A673 (cell line): ENCODE measurements around the gene KLC3. TPM values are rescaled to one million over a fixed set of nuclear protein-coding genes. Genes with fewer than 3 reads are reported as not detected.

Experiments
- BruUV-seq: library from RNA; stranded (reverse); fragments of 400-500 nt; replicated peaks from 2 replicates; lab custom pipeline; 2021; lab: Mats Ljungman, UMichigan
- CTCF ChIA-PET: fragments of 300-600 bp; sonication (Branson Sonifier 250); formaldehyde crosslinking; loops from one replicate; lab custom pipeline; 2022; ENCODE audit warnings: antibody characterized with exemption; lab: Charles Lee
- POLR2A ChIA-PET: fragments of 300-600 bp; sonication (Branson Sonifier 250); formaldehyde crosslinking; loops from one replicate; lab custom pipeline; 2022; ENCODE audit warnings: antibody characterized with exemption; ENCODE audit not compliant: low non-redundant PET; lab: Charles Lee
- DNase-seq: peaks from one replicate; pipeline ENCODE4 v3.0.0-alpha.2; 2015; ENCODE audit warnings: low spot score
- H3K27ac ChIP-seq: fragments of 200-600 bp; sonication (generic); 2 replicates; pipeline ENCODE4 v1.5.1; 2016; ENCODE audit warnings: mixed run types, low read depth, mild to moderate bottlenecking, mixed read lengths, antibody characterized with exemption, low read length; ENCODE audit not compliant: poor library complexity, severe bottlenecking
- H3K27me3 ChIP-seq: fragments of 200-600 bp; sonication (generic); replicated peaks from 2 replicates; pipeline ENCODE4 v1.6.1; 2017; ENCODE audit warnings: mixed run types, low read depth, mild to moderate bottlenecking, mixed read lengths, antibody characterized with exemption, low read length; ENCODE audit not compliant: insufficient read depth, poor library complexity
- H3K36me3 ChIP-seq: fragments of 200-600 bp; sonication (generic); 2 replicates; pipeline ENCODE4 v1.6.1; 2016; ENCODE audit warnings: mixed run types, mild to moderate bottlenecking, mixed read lengths, antibody characterized with exemption, low read length; ENCODE audit not compliant: insufficient read depth, poor library complexity, severe bottlenecking
- H3K4me1 ChIP-seq: fragments of 200-600 bp; sonication (generic); 2 replicates; pipeline ENCODE4 v1.6.1; 2017; ENCODE audit warnings: mixed run types, mild to moderate bottlenecking, mixed read lengths, antibody characterized with exemption, low read length; ENCODE audit not compliant: insufficient read depth, poor library complexity, severe bottlenecking
- H3K4me3 ChIP-seq: fragments of 200-600 bp; sonication (generic); 2 replicates; pipeline ENCODE4 v1.5.1; 2016; ENCODE audit warnings: low read depth, mixed run types, mild to moderate bottlenecking, mixed read lengths, low read length; ENCODE audit not compliant: poor library complexity, severe bottlenecking
- H3K9me3 ChIP-seq: fragments of 200-600 bp; sonication (generic); 2 replicates; pipeline ENCODE4 v1.6.1; 2016; ENCODE audit warnings: mixed run types, low read depth, mild to moderate bottlenecking, mixed read lengths, antibody characterized with exemption, low read length; ENCODE audit not compliant: poor library complexity, severe bottlenecking
- CTCF ChIP-seq: fragments of 300-800, 200-600 bp; sonication (generic); conservative IDR thresholded peaks from 2 replicates; pipeline ENCODE4 v1.5.1; 2017; ENCODE audit warnings: low read depth, mild to moderate bottlenecking, antibody characterized with exemption, low read length, moderate library complexity, mixed read lengths
- EZH2 ChIP-seq: fragments of 200-600 bp; sonication (generic); IDR thresholded peaks from 2 replicates; pipeline ENCODE4 v1.6.1; 2017; ENCODE audit warnings: borderline replicate concordance, low read depth, mild to moderate bottlenecking, mixed read lengths, antibody characterized with exemption, low read length; ENCODE audit not compliant: poor library complexity, severe bottlenecking
- intact Hi-C: fragments of 100-400 bp; cut with micrococcal nuclease; formaldehyde crosslinking; loops from one replicate; pipeline ENCODE4 v1.10.0; 2022; ENCODE audit not compliant: unreplicated experiment
- total RNA-seq: library from RNA; stranded (reverse); gene quantifications from 2 replicates; pipeline ENCODE4 v1.2.3, GENCODE V29; 2021

The KLC3 gene
- total RNA-seq, 1 experiment from 2014 or later = 0.49 TPM

GRCh38 chr19:45302416-45302815, 38.1 kb upstream of the KLC3 start:
- CTCF ChIA-PET = no interaction called here
- Histone ChIP-seq H3K4me1 (peaks cover 4% of the 10 kb centered on the region), H3K36me3 (no peaks in the 10 kb centered on the region), H3K27me3 (no peaks in the 10 kb centered on the region), H3K9me3 (no peaks in the 10 kb centered on the region), H3K27ac (no peak overlapping the region), H3K4me3 (no peak overlapping the region)
- no peak for DNase-seq
- no TSS peak for BruUV-seq
- TF ChIP-seq EZH2 (no peak), CTCF (no peak)
- POLR2A ChIA-PET = no interaction called here
- intact Hi-C loops = no loop called here

GRCh38 chr19:45303269-45304060, 37.1 kb upstream of the KLC3 start:
- Histone ChIP-seq H3K4me3 (no peak overlapping the region), H3K36me3 (no peaks in the 10 kb centered on the region), H3K9me3 (no peaks in the 10 kb centered on the region), H3K4me1 (peaks cover 4% of the 10 kb centered on the region), H3K27ac (no peak overlapping the region), H3K27me3 (no peaks in the 10 kb centered on the region)
- intact Hi-C loops = no loop called here
- POLR2A ChIA-PET = no interaction called here
- no peak for TF ChIP-seq CTCF
- TF ChIP-seq EZH2 = no peak
- no TSS peak for BruUV-seq
- CTCF ChIA-PET = no interaction called here
- no peak for DNase-seq

GRCh38 chr19:45304141-45304926, 36.2 kb upstream of the KLC3 start:
- Histone ChIP-seq H3K36me3 (no peaks in the 10 kb centered on the region), H3K9me3 (no peaks in the 10 kb centered on the region), H3K27me3 (no peaks in the 10 kb centered on the region), H3K4me3 (no peak overlapping the region), H3K4me1 (peaks cover 4% of the 10 kb centered on the region), H3K27ac (no peak overlapping the region)
- intact Hi-C loops = no loop called here
- no peak for DNase-seq
- TF ChIP-seq EZH2 = no peak
- no peak for TF ChIP-seq CTCF
- ChIA-PET POLR2A (interaction anchor here (0.6 kb wide), 1 partner anchor 129 kb away, joined by 4 read pairs; no protein-coding TSS in a partner anchor), CTCF (interaction anchor here (0.6 kb wide), 1 partner anchor 398 kb away, joined by 3 read pairs; the partner anchor contains the start of gene APOE)
- no TSS peak for BruUV-seq
